GM12878 (cell line): ENCODE measurements around the gene PPP1R26. TPM values are rescaled to one million over a fixed set of nuclear protein-coding genes. Genes with fewer than 3 reads are reported as not detected.

Source experiments
- ATAC-seq: fragments of 200-7000 bp; cut with Tn5 transposase; 3 replicates; pipeline ENCODE4 v1.9.1; 2020; ENCODE audit warnings: mild to moderate bottlenecking, moderate library complexity
- BruUV-seq: library from RNA; stranded (reverse); fragments of 400-500 nt; replicated peaks from 2 replicates; lab custom pipeline; 2021; lab: Mats Ljungman, UMichigan
- CTCF ChIA-PET: fragments of 300-600 bp; sonication (Branson Sonifier 250); formaldehyde crosslinking; extraction: SDS; loops from one replicate; lab custom pipeline; 2021; ENCODE audit warnings: inconsistent platforms; lab: Yijun Ruan, JAX
- POLR2A ChIA-PET: fragments of 350-600 bp; formaldehyde crosslinking; extraction: SDS; loops from one replicate; lab custom pipeline; 2021; ENCODE audit warnings: inconsistent platforms; lab: Charles Lee
- RAD21 ChIA-PET: fragments of 300-600 bp; sonication (Branson Sonifier 250); formaldehyde crosslinking; loops from one replicate; lab custom pipeline; 2023; ENCODE audit warnings: antibody characterized with exemption; ENCODE audit not compliant: unreplicated experiment; lab: Charles Lee
- SMC1A ChIA-PET: fragments of 300-600 bp; sonication (Branson Sonifier 250); formaldehyde crosslinking; loops from one replicate; lab custom pipeline; 2023; ENCODE audit not compliant: unreplicated experiment, uncharacterized antibody; lab: Charles Lee
- DNase-seq: peaks from one replicate; pipeline ENCODE4 v3.0.0-alpha.2; 2011; ENCODE audit warnings: low read depth, low spot score
- FAIRE-seq: peaks from 3 replicates; lab custom pipeline; 2011; peaks lifted over from hg19 to GRCh38; lab: Jason Lieb, UNC
- H2AFZ ChIP-seq: 2 replicates; pipeline ENCODE4 v1.6.0; 2011; ENCODE audit warnings: low read depth, low read length, control low read depth; ENCODE audit not compliant: control insufficient read depth
- H3K27ac ChIP-seq: 2 replicates; pipeline ENCODE4 v1.5.1; 2011; ENCODE audit warnings: control low read depth; ENCODE audit not compliant: control insufficient read depth, insufficient read depth
- H3K27me3 ChIP-seq, 2 experiments: replicated peaks in 1 of 2; 2 replicates each; pipeline versions ENCODE4 v1.6.0 to v1.6.1; 2011; ENCODE audit warnings: low read length in 1 of 2; ENCODE audit not compliant: control insufficient read depth in 2 of 2, insufficient read depth in 2 of 2
- H3K36me3 ChIP-seq, 2 experiments: 2 replicates each; pipeline ENCODE4 v1.5.1; 2011; ENCODE audit warnings: low read length in 1 of 2; ENCODE audit not compliant: control insufficient read depth in 2 of 2, insufficient read depth in 2 of 2
- H3K4me1 ChIP-seq: 2 replicates; pipeline ENCODE4 v1.6.1; 2011; ENCODE audit warnings: mild to moderate bottlenecking, low read length, moderate library complexity, mixed read lengths; ENCODE audit not compliant: control insufficient read depth, insufficient read depth
- H3K4me2 ChIP-seq: 2 replicates; pipeline ENCODE4 v1.6.0; 2011; ENCODE audit warnings: control low read depth; ENCODE audit not compliant: control insufficient read depth, insufficient read depth
- H3K4me3 ChIP-seq: fragments of 200-600 bp; sonication (generic); 2 replicates; pipeline ENCODE4 v1.5.1; 2016
- H3K79me2 ChIP-seq: 2 replicates; pipeline ENCODE4 v1.6.0; 2011; ENCODE audit warnings: low read length; ENCODE audit not compliant: control insufficient read depth, insufficient read depth
- H3K9ac ChIP-seq: 2 replicates; pipeline ENCODE4 v1.8.0; 2011; ENCODE audit warnings: low read length, control low read depth, mixed read lengths; ENCODE audit not compliant: control insufficient read depth, insufficient read depth
- H3K9me3 ChIP-seq: replicated peaks from 3 replicates; pipeline ENCODE4 v1.5.1; 2011; ENCODE audit warnings: mild to moderate bottlenecking, low read length; ENCODE audit not compliant: control insufficient read depth, insufficient read depth
- H4K20me1 ChIP-seq: 2 replicates; pipeline ENCODE4 v1.6.0; 2011; ENCODE audit not compliant: control insufficient read depth, insufficient read depth
- CHD4 ChIP-seq: fragments of 200-600 bp; sonication (generic); IDR thresholded peaks from 2 replicates; pipeline ENCODE4 v1.6.1; 2016; ENCODE audit warnings: mild to moderate bottlenecking
- ETV6 ChIP-seq, 2 experiments: fragments of 450-650 bp in 1 of 2; IDR thresholded peaks in 1 of 2; conservative IDR thresholded peaks in 1 of 2; 2 replicates each; pipeline ENCODE4 v1.6.1; 2014; ENCODE audit warnings: antibody characterized with exemption in 1 of 2, borderline replicate concordance in 1 of 2, low read depth in 1 of 2, mild to moderate bottlenecking in 1 of 2, moderate library complexity in 1 of 2
- MEF2B ChIP-seq: fragments of 450-650 bp; IDR thresholded peaks from 2 replicates; pipeline ENCODE4 v1.6.1; 2018; ENCODE audit warnings: mild to moderate bottlenecking, moderate library complexity; ENCODE audit not compliant: partially characterized antibody, poor library complexity, severe bottlenecking
- MTA2 ChIP-seq: fragments of 450-650 bp; IDR thresholded peaks from 2 replicates; pipeline ENCODE4 v1.6.1; 2016; ENCODE audit warnings: low read depth, mild to moderate bottlenecking, moderate library complexity
- MYB ChIP-seq: fragments of 150-350 bp; IDR thresholded peaks from 2 replicates; pipeline ENCODE4 v1.6.1; 2014; ENCODE audit warnings: mild to moderate bottlenecking, low read depth, low read length, borderline replicate concordance
- WGBS: methylation state at CpG from one replicate; pipeline ENCODE4 v1.1.6; 2016; ENCODE audit warnings: low lambda C conversion rate; ENCODE audit not compliant: insufficient replicate concordance, insufficient coverage; ENCODE audit errors: missing lambda C conversion rate; 5-methylcytosine and 5-hydroxymethylcytosine counted together
- in situ Hi-C: fragments of 300-500 bp; cut with MboI; formaldehyde crosslinking; loops from 9 replicates; pipeline ENCODE4 v1.14.3; 2018; ENCODE audit warnings: mixed read lengths
- intact Hi-C: fragments of 100-400 bp; cut with micrococcal nuclease; formaldehyde crosslinking; loops from one replicate; pipeline ENCODE4 v1.14.2; 2022; ENCODE audit not compliant: unreplicated experiment
- polyA plus RNA-seq, 11 experiments: library from polyadenylated mRNA; depleted of rRNA in 4 of 11; unstranded in 6 of 11; stranded (reverse) in 5 of 11; fragments of >200 nt; fragmentation: Nextera tagmentation in 4 of 11; fragmentation: Illumina TruSeq in 1 of 11; extraction: Ambion mirVana in 4 of 11; extraction: Trizol in 1 of 11; gene quantifications; 1 replicate in 1 of 11; 2 replicates in 10 of 11; pipeline versions ENCODE4 v1.2.1 to v1.2.3, GENCODE V29; 2011 to 2016; ENCODE audit warnings: inconsistent platforms in 2 of 11, missing spikeins in 2 of 11, low read depth in 1 of 11
- total RNA-seq, 4 experiments: library from RNA; depleted of rRNA in 3 of 4; stranded (reverse); fragments of >200 nt in 3 of 4; fragmentation: Illumina TruSeq in 1 of 4; extraction: Trizol in 1 of 4; gene quantifications; 2 replicates each; pipeline versions ENCODE4 v1.2.1 to v1.2.3, GENCODE V29; 2013 to 2021
- TF ChIP-seq, protein P1 (sequence below): fragments of 450-650 bp; IDR thresholded peaks from 2 replicates; pipeline ENCODE4 v1.6.1; 2016; ENCODE audit warnings: mild to moderate bottlenecking
- TF ChIP-seq, protein P2 (sequence below): IDR thresholded peaks from 2 replicates; pipeline ENCODE4 v1.6.1; 2011; ENCODE audit warnings: borderline replicate concordance, low read depth, mild to moderate bottlenecking, moderate library complexity, low read length; ENCODE audit not compliant: insufficient read depth, poor library complexity, severe bottlenecking
- TF ChIP-seq, protein P3 (sequence below): fragments of 450-650 bp; IDR thresholded peaks from 2 replicates; pipeline ENCODE4 v1.6.1; 2014; ENCODE audit warnings: mild to moderate bottlenecking

Gene PPP1R26
- total and polyA plus RNA-seq, 10 of the 15 experiments (the other 5 are each of a cell fraction or from before 2014, with no cell fraction given), result 0.02 to 1.9 (median 0.18) TPM

DNA sequence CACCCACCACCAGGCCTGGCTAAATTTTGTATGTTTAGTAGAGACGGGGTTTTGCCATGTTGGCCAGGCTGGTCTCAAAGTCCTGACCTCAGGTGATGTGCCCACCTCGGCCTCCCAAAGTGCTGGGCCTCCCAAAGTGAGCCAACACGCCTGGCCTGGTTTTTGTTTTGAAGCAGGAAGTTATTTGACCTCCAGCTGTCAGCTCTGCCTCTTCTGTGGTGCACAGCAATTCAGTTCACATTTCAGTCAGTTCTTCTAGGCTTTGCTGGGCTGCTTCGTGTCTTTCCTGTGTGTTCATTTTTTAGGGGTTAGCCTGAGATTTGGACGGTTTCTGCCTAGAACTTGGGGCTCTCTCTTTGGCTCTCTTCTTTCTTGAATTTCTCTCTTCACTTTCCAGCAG is 50.6 kb downstream of the PPP1R26 start:
- TF ChIP-seq, protein P1, sequence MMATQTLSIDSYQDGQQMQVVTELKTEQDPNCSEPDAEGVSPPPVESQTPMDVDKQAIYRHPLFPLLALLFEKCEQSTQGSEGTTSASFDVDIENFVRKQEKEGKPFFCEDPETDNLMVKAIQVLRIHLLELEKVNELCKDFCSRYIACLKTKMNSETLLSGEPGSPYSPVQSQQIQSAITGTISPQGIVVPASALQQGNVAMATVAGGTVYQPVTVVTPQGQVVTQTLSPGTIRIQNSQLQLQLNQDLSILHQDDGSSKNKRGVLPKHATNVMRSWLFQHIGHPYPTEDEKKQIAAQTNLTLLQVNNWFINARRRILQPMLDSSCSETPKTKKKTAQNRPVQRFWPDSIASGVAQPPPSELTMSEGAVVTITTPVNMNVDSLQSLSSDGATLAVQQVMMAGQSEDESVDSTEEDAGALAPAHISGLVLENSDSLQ, result no peak
- TF ChIP-seq MTA2, result no peak
- TF ChIP-seq, protein P2, sequence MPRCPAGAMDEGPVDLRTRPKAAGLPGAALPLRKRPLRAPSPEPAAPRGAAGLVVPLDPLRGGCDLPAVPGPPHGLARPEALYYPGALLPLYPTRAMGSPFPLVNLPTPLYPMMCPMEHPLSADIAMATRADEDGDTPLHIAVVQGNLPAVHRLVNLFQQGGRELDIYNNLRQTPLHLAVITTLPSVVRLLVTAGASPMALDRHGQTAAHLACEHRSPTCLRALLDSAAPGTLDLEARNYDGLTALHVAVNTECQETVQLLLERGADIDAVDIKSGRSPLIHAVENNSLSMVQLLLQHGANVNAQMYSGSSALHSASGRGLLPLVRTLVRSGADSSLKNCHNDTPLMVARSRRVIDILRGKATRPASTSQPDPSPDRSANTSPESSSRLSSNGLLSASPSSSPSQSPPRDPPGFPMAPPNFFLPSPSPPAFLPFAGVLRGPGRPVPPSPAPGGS, result no peak
- TF ChIP-seq, all 136 proteins: peak for 0
- H3K9ac ChIP-seq, result no peak overlapping the region
- ATAC-seq (no peak), FAIRE-seq (no peak), DNase-seq (no peak)
- no peaks in the 10 kb centered on the region for H4K20me1 ChIP-seq
- POLR2A ChIA-PET, result no interaction called here
- H3K36me3 ChIP-seq, result no peaks in the 10 kb centered on the region
- H3K27me3 ChIP-seq, result peaks cover 0 to 3% of the 10 kb centered on the region in 2 experiments; a peak in 1 of 4 replicates
- SMC1A ChIA-PET, result no interaction called here
- WGBS, result 10% methylated on average over 5 of the region's 5 CpGs
- no peak overlapping the region for H3K27ac ChIP-seq
- no peak overlapping the region for H3K4me3 ChIP-seq
- H3K4me2 ChIP-seq, result no peak overlapping the region
- no peaks in the 10 kb centered on the region for H3K9me3 ChIP-seq
- H2AFZ ChIP-seq, result no peak overlapping the region
- H3K4me1 ChIP-seq, result no peaks in the 10 kb centered on the region
- RAD21 ChIA-PET, result no interaction called here
- CTCF ChIA-PET, result no interaction called here
- in situ Hi-C loops, result no loop called here
- intact Hi-C loops, result no loop called here
- no TSS peak for BruUV-seq
- H3K79me2 ChIP-seq, result no peaks in the 10 kb centered on the region

DNA sequence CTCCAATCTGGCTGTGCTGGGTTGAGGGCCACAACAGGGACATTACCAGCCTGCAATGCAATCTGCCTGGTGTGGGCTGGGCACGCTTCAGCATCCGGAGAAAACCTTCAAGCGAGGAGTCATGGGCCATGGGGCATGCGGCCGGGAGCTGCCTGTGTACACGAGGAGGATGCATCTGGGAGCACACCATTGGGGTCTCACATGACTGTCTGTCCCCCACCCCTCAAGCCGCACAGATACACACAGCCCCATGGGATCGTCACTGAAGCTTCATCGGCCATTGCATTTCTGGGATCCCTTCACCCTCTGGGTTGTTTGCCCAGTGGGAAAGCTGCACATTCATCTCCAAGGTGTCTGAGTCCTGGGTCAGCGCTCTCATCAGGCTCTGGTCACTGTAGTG is 51.5 kb downstream of the PPP1R26 start:
- SMC1A ChIA-PET, result no interaction called here
- DNase-seq (no peak), ATAC-seq (no peak), FAIRE-seq (no peak)
- Histone ChIP-seq H3K9ac (no peak overlapping the region), H3K36me3 (no peaks in the 10 kb centered on the region), H3K4me1 (no peaks in the 10 kb centered on the region), H2AFZ (no peak overlapping the region), H3K79me2 (no peaks in the 10 kb centered on the region), H4K20me1 (no peaks in the 10 kb centered on the region), H3K4me2 (no peak overlapping the region), H3K9me3 (no peaks in the 10 kb centered on the region), H3K27ac (no peak overlapping the region), H3K27me3 (peaks cover 0 to 3% of the 10 kb centered on the region in 2 experiments; a peak in 1 of 4 replicates), H3K4me3 (no peak overlapping the region)
- intact Hi-C loops, result no loop called here
- TF ChIP-seq, protein P3, sequence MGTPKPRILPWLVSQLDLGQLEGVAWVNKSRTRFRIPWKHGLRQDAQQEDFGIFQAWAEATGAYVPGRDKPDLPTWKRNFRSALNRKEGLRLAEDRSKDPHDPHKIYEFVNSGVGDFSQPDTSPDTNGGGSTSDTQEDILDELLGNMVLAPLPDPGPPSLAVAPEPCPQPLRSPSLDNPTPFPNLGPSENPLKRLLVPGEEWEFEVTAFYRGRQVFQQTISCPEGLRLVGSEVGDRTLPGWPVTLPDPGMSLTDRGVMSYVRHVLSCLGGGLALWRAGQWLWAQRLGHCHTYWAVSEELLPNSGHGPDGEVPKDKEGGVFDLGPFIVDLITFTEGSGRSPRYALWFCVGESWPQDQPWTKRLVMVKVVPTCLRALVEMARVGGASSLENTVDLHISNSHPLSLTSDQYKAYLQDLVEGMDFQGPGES, result no peak
- TF ChIP-seq MYB, result no peak
- no peak for TF ChIP-seq MEF2B
- no peak for TF ChIP-seq ETV6 (conservative IDR thresholded peaks at IDR 0.05 in 1 of 2, IDR thresholded peaks at IDR 0.05 in 1 of 2; ENCODE audit: borderline replicate concordance in 1 of 2, low read depth in 1 of 2)
- TF ChIP-seq CHD4, result no peak
- BruUV-seq, result no TSS peak
- in situ Hi-C loops, result no loop called here
- RAD21 ChIA-PET, result no interaction called here
- 44% methylated on average over 10 of the region's 10 CpGs for WGBS
- CTCF ChIA-PET, result no interaction called here
- POLR2A ChIA-PET, result no interaction called here
